ENCODE data around the gene RAD51.

GRCh38 chr15:40771242-40771641 is 76.3 kb downstream of the RAD51 start:
- TF ChIP-seq CTCF (IDR thresholded peaks at IDR 0.05) (no peak), POLR2A (IDR thresholded peaks at IDR 0.05; ENCODE audit: low read depth) (no peak)

All from esophagus muscularis mucosa (tissue), 3 donors.